ENCODE results near the gene DOCK6. TPM values are rescaled to one million over a fixed set of nuclear protein-coding genes. Genes with fewer than 3 reads are reported as not detected.
"Not testable (repeated sequence)": the region's sequence is repeated elsewhere in the genome, so short reads cannot be mapped to it uniquely, and the experiment has no call there.

Gene DOCK6
- total and polyA plus RNA-seq, 8 donors = 65.6 to 111 (median 79.1) TPM

GRCh38 chr19:11179716-11180297 lies 82.5 kb downstream of the DOCK6 start:
- peaks cover 4 to 15% of the 10 kb centered on the region in 2 donors for H3K4me1 ChIP-seq
- no peaks in the 10 kb centered on the region for H3K9me3 ChIP-seq
- H3K27ac ChIP-seq = peak overlapping the region in 1 of 2 donors; percentile 48
- ATAC-seq (no peak), DNase-seq (no peak)
- H3K36me3 ChIP-seq = peaks cover 0 to 52% of the 10 kb centered on the region in 2 donors
- no peak overlapping the region for H3K4me3 ChIP-seq
- intact Hi-C loops (cut with DNase I) = no loop called here
- no peak for TF ChIP-seq CTCF (IDR thresholded peaks at IDR 0.05)
- H3K27me3 ChIP-seq = no peaks in the 10 kb centered on the region

- ATAC-seq; H3K4me3 ChIP-seq; intact Hi-C loops (cut with DNase I); DNase-seq; H3K27ac ChIP-seq; H3K27me3 ChIP-seq; H3K9me3 ChIP-seq: not testable (repeated sequence)
- H3K36me3 ChIP-seq = peaks cover 0 to 56% of the 10 kb centered on the region in 2 donors
- peaks cover 4 to 11% of the 10 kb centered on the region in 2 donors for H3K4me1 ChIP-seq
Observed at GRCh38 chr19:11179145-11179465, 83.2 kb downstream of the DOCK6 start.

GRCh38 chr19:11177592-11177991 lies 84.7 kb downstream of the DOCK6 start:
- Histone ChIP-seq H3K27me3 (no peaks in the 10 kb centered on the region), H3K4me1 (peaks cover 4 to 11% of the 10 kb centered on the region in 2 donors), H3K27ac (no peak overlapping the region), H3K9me3 (no peaks in the 10 kb centered on the region), H3K36me3 (peaks cover 0 to 66% of the 10 kb centered on the region in 2 donors), H3K4me3 (no peak overlapping the region)
- no peak for TF ChIP-seq CTCF (IDR thresholded peaks at IDR 0.05)
- DNase-seq (no peak), ATAC-seq (no peak)
- intact Hi-C loops (cut with DNase I) = no loop called here

GRCh38 chr19:11176466-11177193 lies 85.7 kb downstream of the DOCK6 start:
- Histone ChIP-seq H3K9me3 (no peaks in the 10 kb centered on the region), H3K36me3 (peaks cover 0 to 71% of the 10 kb centered on the region in 2 donors), H3K27me3 (no peaks in the 10 kb centered on the region), H3K4me1 (peaks cover 4 to 11% of the 10 kb centered on the region in 2 donors), H3K27ac (no peak overlapping the region), H3K4me3 (no peak overlapping the region)
- DNase-seq = no peak
- no peak for TF ChIP-seq CTCF (IDR thresholded peaks at IDR 0.05)
- intact Hi-C loops (cut with DNase I) = no loop called here
- ATAC-seq = no peak

- no peak overlapping the region for H3K27ac ChIP-seq
Observed at GRCh38 chr19:11175920-11176319, 86.4 kb downstream of the DOCK6 start.

More at GRCh38 chr19:11175920-11176319, 86.4 kb downstream of the DOCK6 start:
- Histone ChIP-seq H3K36me3 (peaks cover 0 to 74% of the 10 kb centered on the region in 2 donors), H3K27me3 (no peaks in the 10 kb centered on the region), H3K9me3 (no peaks in the 10 kb centered on the region), H3K4me1 (peaks cover 4 to 7% of the 10 kb centered on the region in 2 donors), H3K4me3 (no peak overlapping the region)
- ATAC-seq (no peak), DNase-seq (no peak)
- TF ChIP-seq CTCF (IDR thresholded peaks at IDR 0.05) = no peak
- intact Hi-C loops (cut with DNase I) = no loop called here
